Stimulated activated memory B cell treated with anti-CD40 and anti-IgM and Interleukin-4, amounts not matched to agents 10 μg/mL and 1 μg/mL and 100 μg/mL, for 72 hours (primary cell): ENCODE results near the gene RHOT1.
"Not testable (repeated sequence)": the region's sequence is repeated elsewhere in the genome, so short reads cannot be mapped to it uniquely, and the experiment has no call there.

Experiments used
- ATAC-seq: fragments of 150-1000 bp; cut with Tn5 transposase; 2 replicates; pipeline ENCODE4 v1.10.0; 2021
- H3K27ac Mint-ChIP-seq: one replicate; pipeline ENCODE4 v1.8.0; 2022; ENCODE audit warnings: mild to moderate bottlenecking, mixed read lengths
- H3K27me3 Mint-ChIP-seq: one replicate; pipeline ENCODE4 v1.8.0; 2022; ENCODE audit warnings: mixed read lengths
- H3K36me3 Mint-ChIP-seq: one replicate; pipeline ENCODE4 v1.8.0; 2022; ENCODE audit warnings: mixed read lengths
- H3K4me1 Mint-ChIP-seq: one replicate; pipeline ENCODE4 v1.8.0; 2022; ENCODE audit warnings: mixed read lengths
- H3K4me3 Mint-ChIP-seq: one replicate; pipeline ENCODE4 v1.8.0; 2022; ENCODE audit warnings: mild to moderate bottlenecking, moderate library complexity, mixed read lengths
- H3K9me3 Mint-ChIP-seq: one replicate; pipeline ENCODE4 v1.8.0; 2022; ENCODE audit warnings: mixed read lengths

RHOT1 gene

GRCh38 chr17:32161506-32162365, 19.4 kb downstream of the RHOT1 start:
- Mint-ChIP-seq H3K27ac (no peak overlapping the region), H3K36me3 (peaks cover 55% of the 10 kb centered on the region), H3K4me3 (no peak overlapping the region), H3K9me3 (peaks cover 8% of the 10 kb centered on the region), H3K27me3 (no peaks in the 10 kb centered on the region), H3K4me1 (no peaks in the 10 kb centered on the region)
- no peak for ATAC-seq

DNA sequence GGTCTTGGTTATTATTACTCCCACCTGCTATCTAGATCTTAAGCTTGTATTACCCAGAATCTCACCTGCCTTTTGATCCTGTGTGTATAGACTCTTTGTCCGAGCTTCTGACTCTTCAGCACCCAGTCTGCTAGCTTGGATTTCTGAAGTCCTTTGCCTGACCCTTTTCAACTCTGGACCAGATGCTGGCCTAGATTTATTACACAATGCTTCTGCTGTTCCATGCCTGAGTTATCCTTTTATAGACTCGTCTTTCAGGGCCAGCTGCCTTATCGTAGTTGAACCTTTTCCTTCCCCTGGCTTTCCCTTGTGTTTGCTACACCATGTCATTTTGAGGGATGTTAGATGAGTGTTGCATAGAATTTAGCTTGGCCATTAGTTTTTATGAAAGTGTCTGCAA, 32.6 kb downstream of the RHOT1 start:
- Mint-ChIP-seq H3K27ac (no peak overlapping the region), H3K4me3 (no peak overlapping the region), H3K36me3 (peaks cover 47% of the 10 kb centered on the region), H3K9me3 (no peaks in the 10 kb centered on the region), H3K4me1 (no peaks in the 10 kb centered on the region), H3K27me3 (no peaks in the 10 kb centered on the region)
- ATAC-seq: no peak

DNA sequence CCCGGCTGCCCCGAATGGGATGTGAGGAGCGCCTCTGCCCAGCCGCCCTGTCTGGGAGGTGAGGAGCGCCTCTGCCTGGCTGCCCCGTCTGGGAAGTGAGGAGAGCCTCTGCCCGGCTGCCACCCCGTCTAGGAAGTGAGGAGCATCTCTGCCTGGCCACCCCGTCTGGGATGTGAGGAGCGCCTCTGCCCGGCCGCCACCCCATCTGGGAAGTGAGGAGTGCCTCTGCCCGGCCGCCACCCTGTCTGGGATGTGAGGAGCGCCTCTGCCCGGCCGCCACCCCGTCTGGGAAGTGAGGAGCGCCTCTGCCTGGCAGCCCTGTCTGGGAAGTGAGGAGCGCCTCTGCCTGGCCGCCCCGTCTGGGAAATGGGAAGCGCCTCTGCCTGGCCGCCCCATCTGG, 36.4 kb downstream of the RHOT1 start:
- not testable (repeated sequence) for H3K4me3 Mint-ChIP-seq, H3K4me1 Mint-ChIP-seq, H3K9me3 Mint-ChIP-seq, H3K27me3 Mint-ChIP-seq, ATAC-seq, H3K27ac Mint-ChIP-seq
- peaks cover 72% of the 10 kb centered on the region for H3K36me3 Mint-ChIP-seq

DNA sequence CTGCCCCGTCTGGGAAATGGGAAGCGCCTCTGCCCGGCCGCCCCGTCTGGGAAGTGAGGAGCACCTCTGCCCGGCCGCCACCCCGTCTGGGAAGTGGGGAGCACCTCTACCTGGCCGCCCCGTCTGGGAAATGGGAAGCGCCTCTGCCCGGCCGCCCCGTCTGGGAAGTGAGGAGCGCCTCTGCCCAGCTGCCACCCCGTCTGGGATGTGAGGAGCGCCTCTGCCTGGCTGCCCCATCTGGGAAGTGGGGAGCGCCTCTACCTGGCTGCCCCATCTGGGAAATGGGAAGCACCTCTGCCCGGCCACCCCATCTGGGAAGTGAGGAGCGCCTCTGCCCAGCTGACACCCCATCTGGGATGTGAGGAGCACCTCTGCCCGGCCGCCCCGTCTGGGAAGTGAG, 36.8 kb downstream of the RHOT1 start:
- H3K27me3 Mint-ChIP-seq, H3K9me3 Mint-ChIP-seq, ATAC-seq, H3K27ac Mint-ChIP-seq, H3K4me1 Mint-ChIP-seq, H3K4me3 Mint-ChIP-seq: not testable (repeated sequence)
- H3K36me3 Mint-ChIP-seq: peaks cover 76% of the 10 kb centered on the region

DNA sequence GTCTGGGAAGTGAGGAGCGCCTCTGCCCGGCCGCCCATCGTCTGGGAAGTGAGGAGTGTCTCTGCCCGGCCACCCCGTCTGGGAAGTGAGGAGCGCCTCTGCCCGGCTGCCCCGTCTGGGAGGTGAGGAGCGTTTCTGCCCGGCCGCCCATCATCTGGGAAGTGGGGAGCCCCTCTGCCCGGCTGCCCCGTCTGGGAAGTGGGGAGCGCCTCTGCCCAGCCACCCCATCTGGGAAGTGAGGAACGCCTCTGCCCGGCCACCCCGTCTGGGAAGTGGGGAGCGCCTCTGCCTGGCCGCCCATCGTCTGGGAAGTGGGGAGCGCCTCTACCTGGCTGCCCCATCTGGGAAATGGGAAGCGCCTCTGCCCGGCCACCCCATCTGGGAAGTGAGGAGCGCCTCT, 37.2 kb downstream of the RHOT1 start:
- not testable (repeated sequence) for H3K27ac Mint-ChIP-seq, H3K27me3 Mint-ChIP-seq, H3K4me3 Mint-ChIP-seq, H3K9me3 Mint-ChIP-seq, H3K4me1 Mint-ChIP-seq, ATAC-seq
- peaks cover 79% of the 10 kb centered on the region for H3K36me3 Mint-ChIP-seq

DNA sequence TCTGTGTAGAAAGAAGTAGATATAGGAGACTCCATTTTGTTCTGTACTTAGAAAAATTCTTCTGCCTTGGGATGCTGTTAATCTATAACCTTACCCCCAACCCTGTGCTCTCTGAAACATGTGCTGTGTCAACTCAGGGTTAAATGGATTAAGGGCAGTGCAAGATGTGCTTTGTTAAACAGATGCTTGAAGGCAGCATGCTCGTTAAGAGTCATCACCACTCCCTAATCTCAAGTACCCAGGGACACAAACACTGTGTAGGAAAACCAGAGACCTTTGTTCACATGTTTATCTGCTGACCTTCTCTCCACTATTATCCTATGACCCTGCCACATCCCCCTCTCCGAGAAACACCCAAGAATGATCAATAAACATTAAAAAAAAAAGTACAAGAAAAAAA, 38.0 kb downstream of the RHOT1 start:
- H3K4me1 Mint-ChIP-seq, H3K27ac Mint-ChIP-seq, H3K27me3 Mint-ChIP-seq, H3K9me3 Mint-ChIP-seq, ATAC-seq, H3K4me3 Mint-ChIP-seq: not testable (repeated sequence)
- H3K36me3 Mint-ChIP-seq: peaks cover 79% of the 10 kb centered on the region

GRCh38 chr17:32185875-32186274, 43.6 kb downstream of the RHOT1 start:
- no peak for ATAC-seq
- no peak overlapping the region for H3K27ac Mint-ChIP-seq
- H3K4me3 Mint-ChIP-seq: no peak overlapping the region
- no peaks in the 10 kb centered on the region for H3K4me1 Mint-ChIP-seq
- peaks cover 36% of the 10 kb centered on the region for H3K36me3 Mint-ChIP-seq
- H3K9me3 Mint-ChIP-seq: no peaks in the 10 kb centered on the region
- no peaks in the 10 kb centered on the region for H3K27me3 Mint-ChIP-seq

DNA sequence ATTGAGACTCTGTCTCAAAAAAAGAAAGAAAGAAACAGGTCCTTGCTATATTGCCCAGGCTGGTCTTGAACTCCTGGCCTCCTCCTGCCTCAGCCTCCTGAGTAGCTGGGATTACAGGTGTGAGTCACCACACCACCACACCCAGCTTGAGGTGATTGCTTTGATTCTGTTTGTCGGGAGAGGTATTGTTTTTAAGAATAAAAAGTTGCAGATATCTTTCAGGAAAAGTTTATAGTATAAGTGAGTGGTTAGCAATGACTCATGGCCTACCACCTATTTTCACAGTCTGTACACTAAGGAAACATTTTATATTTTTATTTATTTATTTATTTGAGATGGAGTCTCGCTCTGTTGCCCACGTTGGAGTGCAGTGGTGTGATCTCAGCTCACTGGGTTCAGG, 45.0 kb downstream of the RHOT1 start:
- H3K9me3 Mint-ChIP-seq: no peaks in the 10 kb centered on the region
- no peaks in the 10 kb centered on the region for H3K27me3 Mint-ChIP-seq
- ATAC-seq: no peak
- peaks cover 24% of the 10 kb centered on the region for H3K36me3 Mint-ChIP-seq
- H3K27ac Mint-ChIP-seq: no peak overlapping the region
- H3K4me1 Mint-ChIP-seq: no peaks in the 10 kb centered on the region
- no peak overlapping the region for H3K4me3 Mint-ChIP-seq

- no peak overlapping the region for H3K4me3 Mint-ChIP-seq
- no peaks in the 10 kb centered on the region for H3K27me3 Mint-ChIP-seq
- H3K36me3 Mint-ChIP-seq: peaks cover 25% of the 10 kb centered on the region
- H3K9me3 Mint-ChIP-seq: no peaks in the 10 kb centered on the region
- no peaks in the 10 kb centered on the region for H3K4me1 Mint-ChIP-seq
- H3K27ac Mint-ChIP-seq: no peak overlapping the region
- no peak for ATAC-seq
Observed at GRCh38 chr17:32189343-32189742, 47.0 kb downstream of the RHOT1 start.

DNA sequence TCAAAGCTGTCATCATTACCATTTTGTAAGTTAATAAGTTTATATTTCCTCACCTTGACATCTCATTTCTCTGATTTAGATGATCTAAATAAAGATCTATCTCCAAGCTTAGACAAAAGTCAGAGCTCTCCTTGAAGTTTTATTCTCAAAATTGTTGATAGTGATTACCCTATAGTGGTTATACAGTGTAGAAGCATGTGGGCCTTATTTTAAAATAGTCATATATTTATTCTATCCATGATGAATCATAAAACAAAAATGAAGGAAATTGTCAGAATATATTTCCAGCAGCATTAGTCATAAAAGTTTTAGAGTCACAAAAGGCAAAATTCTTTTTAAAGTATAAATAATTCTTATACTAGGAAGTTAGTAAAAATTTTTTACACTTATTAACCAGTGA, 49.0 kb downstream of the RHOT1 start:
- H3K27me3 Mint-ChIP-seq: no peaks in the 10 kb centered on the region
- H3K4me3 Mint-ChIP-seq: no peak overlapping the region
- no peak for ATAC-seq
- H3K9me3 Mint-ChIP-seq: no peaks in the 10 kb centered on the region
- H3K36me3 Mint-ChIP-seq: peaks cover 29% of the 10 kb centered on the region
- no peak overlapping the region for H3K27ac Mint-ChIP-seq
- no peaks in the 10 kb centered on the region for H3K4me1 Mint-ChIP-seq

DNA sequence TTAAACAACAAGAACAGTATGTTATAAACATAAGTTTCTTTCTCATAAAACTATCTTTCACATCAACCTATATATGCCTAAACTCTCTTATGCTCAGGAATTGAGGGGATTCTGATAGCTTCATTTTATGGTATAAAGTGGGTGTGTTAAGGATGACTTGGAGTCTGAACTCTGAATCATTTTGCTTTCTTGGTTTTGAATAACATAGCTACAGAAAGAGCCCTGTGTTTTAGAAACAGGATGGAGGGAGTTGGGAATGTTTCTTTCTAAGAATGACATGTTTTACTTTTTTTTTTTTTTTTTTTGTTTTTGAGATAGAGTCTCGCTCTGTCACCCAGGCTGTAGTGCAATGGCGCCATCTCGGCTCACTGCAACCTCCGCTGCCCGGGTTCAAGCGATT, 50.1 kb downstream of the RHOT1 start:
- Mint-ChIP-seq H3K9me3 (no peaks in the 10 kb centered on the region), H3K4me1 (no peaks in the 10 kb centered on the region), H3K4me3 (no peak overlapping the region), H3K27ac (no peak overlapping the region), H3K36me3 (peaks cover 34% of the 10 kb centered on the region), H3K27me3 (no peaks in the 10 kb centered on the region)
- ATAC-seq: no peak

- H3K36me3 Mint-ChIP-seq: peaks cover 48% of the 10 kb centered on the region
- no peak for ATAC-seq
Observed at GRCh38 chr17:32197987-32198386, 55.7 kb downstream of the RHOT1 start.

GRCh38 chr17:32206861-32207260, 64.6 kb downstream of the RHOT1 start:
- Mint-ChIP-seq H3K9me3 (no peaks in the 10 kb centered on the region), H3K27ac (no peak overlapping the region), H3K27me3 (no peaks in the 10 kb centered on the region), H3K4me3 (no peak overlapping the region), H3K36me3 (peaks cover 27% of the 10 kb centered on the region), H3K4me1 (no peaks in the 10 kb centered on the region)
- no peak for ATAC-seq

More at GRCh38 chr17:32197987-32198386, 55.7 kb downstream of the RHOT1 start:
- Mint-ChIP-seq H3K4me1 (no peaks in the 10 kb centered on the region), H3K9me3 (no peaks in the 10 kb centered on the region), H3K27me3 (no peaks in the 10 kb centered on the region), H3K27ac (no peak overlapping the region), H3K4me3 (no peak overlapping the region)

GRCh38 chr17:32208436-32208835, 66.1 kb downstream of the RHOT1 start:
- Mint-ChIP-seq H3K9me3 (no peaks in the 10 kb centered on the region), H3K27ac (no peak overlapping the region), H3K36me3 (peaks cover 29% of the 10 kb centered on the region), H3K4me3 (no peak overlapping the region), H3K27me3 (no peaks in the 10 kb centered on the region), H3K4me1 (no peaks in the 10 kb centered on the region)
- no peak for ATAC-seq

- no peak overlapping the region for H3K27ac Mint-ChIP-seq
- no peaks in the 10 kb centered on the region for H3K27me3 Mint-ChIP-seq
- H3K4me1 Mint-ChIP-seq: no peaks in the 10 kb centered on the region
- no peaks in the 10 kb centered on the region for H3K9me3 Mint-ChIP-seq
- peaks cover 37% of the 10 kb centered on the region for H3K36me3 Mint-ChIP-seq
- no peak overlapping the region for H3K4me3 Mint-ChIP-seq
- ATAC-seq: no peak
Observed at GRCh38 chr17:32209608-32210007, 67.3 kb downstream of the RHOT1 start.

GRCh38 chr17:32211671-32212070, 69.4 kb downstream of the RHOT1 start:
- H3K36me3 Mint-ChIP-seq: peaks cover 31% of the 10 kb centered on the region
- H3K4me1 Mint-ChIP-seq: no peaks in the 10 kb centered on the region
- H3K27ac Mint-ChIP-seq: no peak overlapping the region
- H3K27me3 Mint-ChIP-seq: no peaks in the 10 kb centered on the region
- H3K9me3 Mint-ChIP-seq: no peaks in the 10 kb centered on the region
- H3K4me3 Mint-ChIP-seq: no peak overlapping the region
- no peak for ATAC-seq
